Heart left ventricle (tissue), 16 donors: ENCODE data around the gene LRP1B. TPM values are rescaled to one million over a fixed set of nuclear protein-coding genes. Genes with fewer than 3 reads are reported as not detected.

Experiments
- ATAC-seq, 4 donors: fragments of 200-7000 bp; cut with Tn5 transposase; one replicate each; pipeline ENCODE4 v1.9.1; 2020 to 2022; ENCODE audit warnings: moderate library complexity in 4 of 4, mild to moderate bottlenecking in 3 of 4, moderate number of reproducible peaks in 1 of 4
- DNase-seq, 5 donors: peaks; one replicate each; pipeline ENCODE4 v3.0.0-alpha.2; 2020
- H3K27ac ChIP-seq, 12 donors: fragments of 200-600 bp; sonication (generic) in 4 of 12; one replicate each; pipeline versions ENCODE4 v1.5.0 to v1.8.0; 2016 to 2022; ENCODE audit warnings: mild to moderate bottlenecking in 2 of 12
- H3K27me3 ChIP-seq, 9 donors: fragments of 200-600 bp; sonication (generic) in 2 of 9; one replicate each; pipeline versions ENCODE4 v1.5.1 to v1.8.0; 2016 to 2022; ENCODE audit warnings: mild to moderate bottlenecking in 3 of 9
- H3K36me3 ChIP-seq, 9 donors: fragments of 200-600 bp; sonication (generic) in 2 of 9; one replicate each; pipeline versions ENCODE4 v1.5.0 to v1.8.0; 2018 to 2022; ENCODE audit warnings: mild to moderate bottlenecking in 2 of 9
- H3K4me1 ChIP-seq, 12 donors: fragments of 200-600 bp; sonication (generic) in 4 of 12; one replicate each; pipeline versions ENCODE4 v1.5.0 to v1.8.0; 2016 to 2022; ENCODE audit warnings: mild to moderate bottlenecking in 3 of 12
- H3K4me3 ChIP-seq, 12 donors: fragments of 200-600 bp; sonication (generic) in 4 of 12; one replicate each; pipeline versions ENCODE4 v1.5.0 to v1.8.0; 2017 to 2022; ENCODE audit warnings: mild to moderate bottlenecking in 9 of 12, moderate library complexity in 4 of 12
- H3K9me3 ChIP-seq, 12 donors: fragments of 200-600 bp; sonication (generic) in 4 of 12; one replicate each; pipeline versions ENCODE4 v1.5.0 to v1.8.0; 2016 to 2022; ENCODE audit warnings: mild to moderate bottlenecking in 1 of 12
- CTCF ChIP-seq, 12 donors: fragments of 200-600 bp; sonication (generic) in 4 of 12; IDR thresholded peaks; one replicate each; pipeline versions ENCODE4 v1.5.0 to v1.8.0; 2018 to 2022; ENCODE audit warnings: antibody characterized with exemption in 12 of 12, mild to moderate bottlenecking in 5 of 12
- POLR2A ChIP-seq, 2 donors: fragments of 450-650 bp; IDR thresholded peaks; one replicate each; pipeline ENCODE4 v1.6.1; 2017; ENCODE audit warnings: antibody characterized with exemption in 2 of 2, mild to moderate bottlenecking in 2 of 2, moderate library complexity in 2 of 2
- WGBS, 4 donors: extraction: QIAGEN DNeasy Blood & Tissue Kit in 2 of 4; methylation state at CpG; one replicate each; pipeline versions ENCODE4 v1.1.5 to v1.1.7; 2013 to 2018; 5-methylcytosine and 5-hydroxymethylcytosine counted together
- intact Hi-C, 10 donors: fragments of 100-400 bp; cut with DNase I; formaldehyde crosslinking; loops; one replicate each; pipeline versions ENCODE4 v1.11.1 to v1.14.2; 2022
- polyA plus RNA-seq, 2 donors: library from polyadenylated mRNA; stranded (reverse); fragments of 200-250 nt; gene quantifications; one replicate each; pipeline ENCODE4 v1.2.3, GENCODE V29; 2013
- total RNA-seq, 9 donors: library from RNA; depleted of rRNA in 2 of 9; stranded (reverse); fragments of >200 nt in 2 of 9; fragmentation: NEBNext Ultra II Directional in 3 of 9; extraction: Animal tissue kit (Norgen Biotek cat#: 25700) in 3 of 9; gene quantifications; one replicate each; pipeline versions ENCODE4 v1.1.0 to v1.2.4, GENCODE V29; 2016 to 2023
- donor health status: ischemic (EF 13 %, LVEDD 7.1; RV severe dilation, severe dysfunction).
- donor health status: healthy with polysubstance abuse.
- donor health status: DM: no; HTN: yes; CAD: no.
- donor health status: DM: no; HTN: no; CAD: no.
- donor health status: ischemic (EF 25% LVEDD 6.9; RV normal size, moderate dysfunction).
- donor health status: ischemic (EF 25% LVEDD 5.7; RV mildly dilated, moderate dysfunction).
- donor health status: healthy.
- donor health status: DM: yes; HTN: yes; CAD: no.
- donor health status: ischemic (EF 35%, LVEDD 5.7; RV mildly dilated, moderate dysfunction).
- donor health status: nonischemic (EF 11% LVEDD 7.7; RV severe dilation, severe dysfunction).
- donor health status: DM: yes; HTN: yes; CAD: no.
- donor health status: PGD.
- donor health status: ischemic (EF 29% LVEDD 5.4; RV normal size, mild dysfunction).
- donor health status: nonischemic (EF 23%, LVEDD 6.1; RV moderate dilation, normal function).

Gene LRP1B
- total and polyA plus RNA-seq, 11 donors = 0.01 to 0.19 (median 0.11) TPM; not detected in 2

GRCh38 chr2:141869572-141869971 lies 261.2 kb downstream of the LRP1B start:
- intact Hi-C loops = no loop called here
- TF ChIP-seq POLR2A (IDR thresholded peaks at IDR 0.05) (no peak), CTCF (IDR thresholded peaks at IDR 0.05) (no peak)
- H3K4me1 ChIP-seq = no peaks in the 10 kb centered on the region

GRCh38 chr2:141863964-141864363 lies 266.9 kb downstream of the LRP1B start:
- no peak for TF ChIP-seq POLR2A (IDR thresholded peaks at IDR 0.05)
- TF ChIP-seq CTCF (IDR thresholded peaks at IDR 0.05) = no peak
- intact Hi-C loops = no loop called here

More at GRCh38 chr2:141869572-141869971, 261.2 kb downstream of the LRP1B start:
- no peaks in the 10 kb centered on the region for H3K27me3 ChIP-seq
- H3K4me3 ChIP-seq = no peak overlapping the region
- H3K36me3 ChIP-seq = no peaks in the 10 kb centered on the region
- WGBS, 4 donors = 86 to 91% (median 88%) methylated on average over 1 of the region's 1 CpG
- ATAC-seq (no peak), DNase-seq (no peak)
- no peak overlapping the region for H3K27ac ChIP-seq
- H3K9me3 ChIP-seq = peaks cover 0 to 8% (median 0%) of the 10 kb centered on the region in 12 donors

GRCh38 chr2:141856215-141856919 lies 274.4 kb downstream of the LRP1B start:
- ATAC-seq (no peak), DNase-seq (no peak)
- TF ChIP-seq POLR2A (IDR thresholded peaks at IDR 0.05) (no peak), CTCF (IDR thresholded peaks at IDR 0.05) (no peak)
- Histone ChIP-seq H3K9me3 (no peaks in the 10 kb centered on the region), H3K4me3 (no peak overlapping the region), H3K27me3 (no peaks in the 10 kb centered on the region), H3K36me3 (no peaks in the 10 kb centered on the region), H3K4me1 (no peaks in the 10 kb centered on the region), H3K27ac (no peak overlapping the region)
- WGBS, 4 donors = 83 to 91% (median 86%) methylated on average over 5 of the region's 5 CpGs
- intact Hi-C loops = no loop called here

More at GRCh38 chr2:141863964-141864363, 266.9 kb downstream of the LRP1B start:
- Histone ChIP-seq H3K4me1 (no peaks in the 10 kb centered on the region), H3K27me3 (no peaks in the 10 kb centered on the region), H3K36me3 (no peaks in the 10 kb centered on the region), H3K9me3 (no peaks in the 10 kb centered on the region), H3K27ac (no peak overlapping the region), H3K4me3 (no peak overlapping the region)
- DNase-seq (no peak), ATAC-seq (no peak)

GRCh38 chr2:141848191-141848590 lies 282.6 kb downstream of the LRP1B start:
- Histone ChIP-seq H3K27ac (no peak overlapping the region), H3K27me3 (no peaks in the 10 kb centered on the region), H3K4me3 (no peak overlapping the region), H3K36me3 (no peaks in the 10 kb centered on the region), H3K4me1 (no peaks in the 10 kb centered on the region), H3K9me3 (no peaks in the 10 kb centered on the region)
- ATAC-seq = no peak
- DNase-seq = no peak
- intact Hi-C loops = no loop called here
- 77 to 81% (median 79%) methylated on average over 1 of the region's 1 CpG for WGBS, 4 donors
- no peak for TF ChIP-seq CTCF (IDR thresholded peaks at IDR 0.05)
- no peak for TF ChIP-seq POLR2A (IDR thresholded peaks at IDR 0.05)
